ENCODE measurements around the gene LRRC2.
"Not testable (repeated sequence)": the region's sequence is repeated elsewhere in the genome, so short reads cannot be mapped to it uniquely, and the experiment has no call there.

Gene LRRC2

GRCh38 chr3:46566040-46566641, at the start of gene LRRC2:
TSS of gene LRRC2 (minus strand) at chr3:46566302. CDS start at chr3:46551591, 14,711 bp downstream.
- peak; percentile 34 for DNase-seq

- no peak for DNase-seq
These were observed 49.1 kb upstream of the LRRC2 start for GRCh38 chr3:46615050-46615775.

GRCh38 chr3:46614431-46614830, 48.3 kb upstream of the LRRC2 start:
- DNase-seq: no peak

- DNase-seq: no peak
These were observed 47.4 kb upstream of the LRRC2 start for GRCh38 chr3:46613313-46614005.

- DNase-seq: no peak
These were observed 46.2 kb upstream of the LRRC2 start, which contains the start of gene FAM240A for GRCh38 chr3:46612324-46612723. TSS of gene FAM240A (plus strand) at chr3:46612525. CDS start at chr3:46612684, 159 bp downstream.

GRCh38 chr3:46609944-46610722, 44.0 kb upstream of the LRRC2 start:
- DNase-seq: no peak

- no peak for DNase-seq
These were observed 43.2 kb upstream of the LRRC2 start for GRCh38 chr3:46609212-46609721.

- DNase-seq: no peak
These were observed 41.5 kb upstream of the LRRC2 start for GRCh38 chr3:46607603-46608028.

- no peak for DNase-seq
These were observed 38.0 kb upstream of the LRRC2 start for GRCh38 chr3:46604127-46604526.

GRCh38 chr3:46603446-46604046, 37.4 kb upstream of the LRRC2 start:
- DNase-seq: no peak

- no peak for DNase-seq
These were observed 33.5 kb upstream of the LRRC2 start for GRCh38 chr3:46599590-46599989.

- no peak for DNase-seq
These were observed 29.8 kb upstream of the LRRC2 start for GRCh38 chr3:46595819-46596314.

- DNase-seq: no peak
These were observed 28.6 kb upstream of the LRRC2 start for GRCh38 chr3:46594723-46595122.

GRCh38 chr3:46593979-46594378, 27.9 kb upstream of the LRRC2 start:
- DNase-seq: no peak

GRCh38 chr3:46593274-46593862, 27.3 kb upstream of the LRRC2 start:
- no peak for DNase-seq

GRCh38 chr3:46587268-46587667, 21.2 kb upstream of the LRRC2 start:
- DNase-seq: not testable (repeated sequence)

- DNase-seq: no peak
These were observed 20.7 kb upstream of the LRRC2 start for GRCh38 chr3:46586738-46587246.

GRCh38 chr3:46585799-46586693, 19.9 kb upstream of the LRRC2 start:
- DNase-seq: no peak

GRCh38 chr3:46584598-46585467, 18.7 kb upstream of the LRRC2 start:
- no peak for DNase-seq

Measured in activated naive CD4-positive, alpha-beta T cell treated with Interleukin-2 at 50 U/mL for 16 hours (primary cell).